ENCODE measurements around the gene RTN4R. TPM values are rescaled to one million over a fixed set of nuclear protein-coding genes. Genes with fewer than 3 reads are reported as not detected.

Gene RTN4R
- total and polyA plus RNA-seq, 2 of the 13 experiments (the other 11 are each of a cell fraction or from before 2014, with no cell fraction given): 0.22 to 0.77 TPM

- no peak for TF ChIP-seq HINFP (CRISPR knock-in tag; IDR thresholded peaks at IDR 0.05; ENCODE audit: low read depth)
- no peak for TF ChIP-seq CHCHD3 (CRISPR knock-in tag; IDR thresholded peaks at IDR 0.05)
- no peak for TF ChIP-seq ZBTB34 (CRISPR knock-in tag; IDR thresholded peaks at IDR 0.05)
- no peak for TF ChIP-seq MAFF (IDR thresholded peaks at IDR 0.05; ENCODE audit: low read depth, low read length)
- TF ChIP-seq SNAPC2 (CRISPR knock-in tag; IDR thresholded peaks at IDR 0.05): no peak
- TF ChIP-seq KLF11 (CRISPR knock-in tag; IDR thresholded peaks at IDR 0.05): no peak
- TF ChIP-seq SP4 (CRISPR knock-in tag; IDR thresholded peaks at IDR 0.05): no peak
- TF ChIP-seq ZNF136 (CRISPR knock-in tag; IDR thresholded peaks at IDR 0.05; ENCODE audit: low read depth): no peak
- no peak for TF ChIP-seq MTERF4 (CRISPR knock-in tag; IDR thresholded peaks at IDR 0.05)
- no peak for TF ChIP-seq TARDBP (CRISPR knock-in tag; IDR thresholded peaks at IDR 0.05)
- no peak for TF ChIP-seq ZBTB44 (CRISPR knock-in tag; IDR thresholded peaks at IDR 0.05)
- TF ChIP-seq MATR3 (CRISPR knock-in tag; IDR thresholded peaks at IDR 0.05): no peak
- no peak for TF ChIP-seq XBP1 (CRISPR knock-in tag; IDR thresholded peaks at IDR 0.05)
- no peak for TF ChIP-seq ZNF317 (CRISPR knock-in tag; IDR thresholded peaks at IDR 0.05)
- no peak for TF ChIP-seq FIP1L1 (IDR thresholded peaks at IDR 0.05; ENCODE audit: borderline replicate concordance, insufficient read depth, low read depth, low read length)
- TF ChIP-seq PATZ1 (CRISPR knock-in tag; IDR thresholded peaks at IDR 0.05): peak; percentile 57; the same call in 1 of the 2 replicates
- TF ChIP-seq HMG20A (CRISPR knock-in tag; IDR thresholded peaks at IDR 0.05; ENCODE audit: borderline replicate concordance): no peak
- TF ChIP-seq ZNF614 (CRISPR knock-in tag; IDR thresholded peaks at IDR 0.05; ENCODE audit: borderline replicate concordance): no peak
- no peak for TF ChIP-seq GLMP (CRISPR knock-in tag; IDR thresholded peaks at IDR 0.05; ENCODE audit: borderline replicate concordance)
Measured at GRCh38 chr22:20264614-20265452, 3.3 kb downstream of the RTN4R start (continued).

Data from HepG2 (cell line).